HL-60 (cell line): ENCODE results near the gene SCUBE1.

ENCODE experiments used
- CTCF ChIP-seq: IDR thresholded peaks from one replicate; pipeline ENCODE4 v1.5.1; 2011; ENCODE audit warnings: low read length, control low read depth, inconsistent platforms; ENCODE audit not compliant: insufficient read depth
- GABPA ChIP-seq: IDR thresholded peaks from 2 replicates; pipeline ENCODE4 v1.6.1; 2012; ENCODE audit warnings: low read depth
- POLR2AphosphoS5 ChIP-seq: IDR thresholded peaks from 2 replicates; pipeline ENCODE4 v1.6.1; 2012; ENCODE audit warnings: low read depth

- no peak for TF ChIP-seq CTCF
- no peak for TF ChIP-seq POLR2AphosphoS5
- no peak for TF ChIP-seq GABPA
Measured at GRCh38 chr22:43198126-43198525, 145.0 kb downstream of the SCUBE1 start.
